ENCODE data around the gene BNIP3.

DNA sequence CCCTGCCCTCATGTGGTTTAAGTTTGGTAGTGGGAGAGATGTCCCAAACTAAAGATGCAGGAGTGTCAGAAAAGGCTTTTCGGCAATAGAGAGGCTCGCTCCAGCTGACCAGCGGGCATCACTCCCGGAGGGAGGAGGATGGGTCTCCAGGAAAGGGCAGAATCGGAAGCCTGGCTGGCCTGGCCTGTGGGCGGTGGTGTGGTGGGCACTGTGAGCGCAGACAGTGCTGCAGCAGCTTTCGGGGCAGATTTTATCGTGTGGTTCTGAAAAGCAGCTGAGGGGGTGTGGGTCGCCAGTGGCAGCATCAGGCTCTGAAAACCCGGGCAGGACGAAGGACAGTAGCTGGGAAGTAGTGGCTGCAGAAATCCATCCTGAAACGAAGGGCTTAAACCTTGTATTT lies 12.8 kb downstream of the BNIP3 start:
- TF ChIP-seq, protein P1, sequence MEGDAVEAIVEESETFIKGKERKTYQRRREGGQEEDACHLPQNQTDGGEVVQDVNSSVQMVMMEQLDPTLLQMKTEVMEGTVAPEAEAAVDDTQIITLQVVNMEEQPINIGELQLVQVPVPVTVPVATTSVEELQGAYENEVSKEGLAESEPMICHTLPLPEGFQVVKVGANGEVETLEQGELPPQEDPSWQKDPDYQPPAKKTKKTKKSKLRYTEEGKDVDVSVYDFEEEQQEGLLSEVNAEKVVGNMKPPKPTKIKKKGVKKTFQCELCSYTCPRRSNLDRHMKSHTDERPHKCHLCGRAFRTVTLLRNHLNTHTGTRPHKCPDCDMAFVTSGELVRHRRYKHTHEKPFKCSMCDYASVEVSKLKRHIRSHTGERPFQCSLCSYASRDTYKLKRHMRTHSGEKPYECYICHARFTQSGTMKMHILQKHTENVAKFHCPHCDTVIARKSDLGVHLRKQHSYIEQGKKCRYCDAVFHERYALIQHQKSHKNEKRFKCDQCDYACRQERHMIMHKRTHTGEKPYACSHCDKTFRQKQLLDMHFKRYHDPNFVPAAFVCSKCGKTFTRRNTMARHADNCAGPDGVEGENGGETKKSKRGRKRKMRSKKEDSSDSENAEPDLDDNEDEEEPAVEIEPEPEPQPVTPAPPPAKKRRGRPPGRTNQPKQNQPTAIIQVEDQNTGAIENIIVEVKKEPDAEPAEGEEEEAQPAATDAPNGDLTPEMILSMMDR (IDR thresholded peaks at IDR 0.05), result no peak
- no peak for TF ChIP-seq POLR2A (IDR thresholded peaks at IDR 0.05)

Measured in body of pancreas (tissue), 4 donors.